HEK293 (cell line): Measurements from ENCODE around the gene LRRC51.
"Not testable (repeated sequence)": the region's sequence is repeated elsewhere in the genome, so short reads cannot be mapped to it uniquely, and the experiment has no call there.

Experiments
- CTCF ChIA-PET: fragments of 350-600 bp; formaldehyde crosslinking; extraction: SDS; loops from one replicate; lab custom pipeline; 2021; ENCODE audit warnings: antibody characterized with exemption; lab: Yijun Ruan, JAX
- POLR2A ChIA-PET: fragments of 300-600 bp; formaldehyde crosslinking; extraction: SDS; loops from one replicate; lab custom pipeline; 2020; ENCODE audit warnings: antibody characterized with exemption, inconsistent platforms; lab: Yijun Ruan, JAX
- H3K27ac ChIP-seq: fragments of 200-500 bp; sonication (Bioruptor generic); 2 replicates; pipeline ENCODE4 v1.5.1; 2014; ENCODE audit warnings: low read depth, low read length, control low read depth, inconsistent platforms; ENCODE audit errors: extremely low read depth
- H3K36me3 ChIP-seq, 2 experiments: fragments of 200-500 bp in 1 of 2; sonication (Bioruptor generic) in 1 of 2; 1 replicate in 1 of 2; 2 replicates in 1 of 2; pipeline ENCODE4 v1.5.1; 2014 to 2017; ENCODE audit warnings: inconsistent platforms in 2 of 2, low read length in 2 of 2; ENCODE audit not compliant: control insufficient read depth in 2 of 2, insufficient read depth in 1 of 2
- H3K4me1 ChIP-seq: fragments of 200-500 bp; sonication (Bioruptor generic); 2 replicates; pipeline ENCODE4 v1.5.1; 2014; ENCODE audit warnings: mild to moderate bottlenecking, low read length, inconsistent platforms; ENCODE audit not compliant: control insufficient read depth, insufficient read depth
- H3K4me3 ChIP-seq: 2 replicates; pipeline ENCODE4 v1.5.1; 2011; ENCODE audit warnings: low read depth, mild to moderate bottlenecking, control low read depth, low read length, moderate library complexity
- H3K9me3 ChIP-seq: fragments of 200-500 bp; sonication (Bioruptor generic); 2 replicates; pipeline ENCODE4 v1.5.1; 2014; ENCODE audit warnings: low read depth, low read length, inconsistent platforms; ENCODE audit not compliant: control insufficient read depth, insufficient read depth
- BCL11B ChIP-seq: fragments of 450-650 bp; formaldehyde crosslinking; IDR thresholded peaks from 2 replicates; pipeline ENCODE4 v1.5.1; 2016; ENCODE audit warnings: low read depth, missing biosample characterization, missing genetic modification characterization
- HOXA7 ChIP-seq: sonication (generic); formaldehyde crosslinking; IDR thresholded peaks from 2 replicates; pipeline ENCODE4 v1.8.1; 2022; ENCODE audit warnings: missing genetic modification reagents, borderline replicate concordance
- SALL2 ChIP-seq: fragments of 450-650 bp; formaldehyde crosslinking; IDR thresholded peaks from 2 replicates; pipeline ENCODE4 v1.5.0; 2017; ENCODE audit warnings: missing biosample characterization, mild to moderate bottlenecking, missing genetic modification characterization, borderline replicate concordance
- SP2 ChIP-seq: fragments of 450-650 bp; formaldehyde crosslinking; IDR thresholded peaks from 2 replicates; pipeline ENCODE4 v1.5.1; 2016; ENCODE audit warnings: missing biosample characterization, missing genetic modification characterization
- WT1 ChIP-seq: fragments of 450-650 bp; formaldehyde crosslinking; IDR thresholded peaks from 2 replicates; pipeline ENCODE4 v1.5.1; 2016; ENCODE audit warnings: missing biosample characterization, missing genetic modification characterization
- ZBTB17 ChIP-seq: fragments of 450-650 bp; formaldehyde crosslinking; IDR thresholded peaks from 2 replicates; pipeline ENCODE4 v1.5.1; 2016; ENCODE audit warnings: missing biosample characterization, missing genetic modification characterization
- ZNF138 ChIP-seq: fragments of 450-650 bp; formaldehyde crosslinking; IDR thresholded peaks from 2 replicates; pipeline ENCODE4 v1.5.1; 2016; ENCODE audit warnings: missing biosample characterization, missing genetic modification characterization, borderline replicate concordance
- ZNF140 ChIP-seq: fragments of 450-650 bp; formaldehyde crosslinking; IDR thresholded peaks from 2 replicates; pipeline ENCODE4 v1.5.1; 2016; ENCODE audit warnings: missing biosample characterization, missing genetic modification characterization
- ZNF175 ChIP-seq: fragments of 450-650 bp; formaldehyde crosslinking; IDR thresholded peaks from 2 replicates; pipeline ENCODE4 v1.5.1; 2016; ENCODE audit warnings: missing biosample characterization, missing genetic modification characterization
- ZNF184 ChIP-seq: fragments of 450-650 bp; IDR thresholded peaks from 2 replicates; pipeline ENCODE4 v1.5.1; 2018; ENCODE audit warnings: missing biosample characterization, mild to moderate bottlenecking, missing genetic modification characterization
- ZNF24 ChIP-seq: fragments of 450-650 bp; formaldehyde crosslinking; IDR thresholded peaks from 2 replicates; pipeline ENCODE4 v1.5.1; 2016; ENCODE audit warnings: missing biosample characterization, missing genetic modification characterization
- ZNF266 ChIP-seq: fragments of 450-650 bp; formaldehyde crosslinking; IDR thresholded peaks from 2 replicates; pipeline ENCODE4 v1.5.1; 2016; ENCODE audit warnings: missing biosample characterization, missing genetic modification characterization, low read depth
- ZNF350 ChIP-seq: fragments of 450-650 bp; formaldehyde crosslinking; IDR thresholded peaks from 2 replicates; pipeline ENCODE4 v1.5.0; 2017; ENCODE audit warnings: missing biosample characterization, mild to moderate bottlenecking, missing genetic modification characterization
- ZNF416 ChIP-seq: fragments of 450-650 bp; formaldehyde crosslinking; IDR thresholded peaks from 2 replicates; pipeline ENCODE4 v1.5.1; 2016; ENCODE audit warnings: missing biosample characterization, missing genetic modification characterization
- ZNF423 ChIP-seq: fragments of 450-650 bp; formaldehyde crosslinking; IDR thresholded peaks from 2 replicates; pipeline ENCODE4 v1.5.1; 2016; ENCODE audit warnings: missing biosample characterization, missing genetic modification characterization
- ZNF433 ChIP-seq: fragments of 450-650 bp; formaldehyde crosslinking; IDR thresholded peaks from 2 replicates; pipeline ENCODE4 v1.5.1; 2016; ENCODE audit warnings: missing biosample characterization, missing genetic modification characterization, low read depth
- ZNF555 ChIP-seq: fragments of 450-650 bp; formaldehyde crosslinking; conservative IDR thresholded peaks from 2 replicates; pipeline ENCODE4 v1.5.1; 2017; ENCODE audit warnings: missing biosample characterization, mild to moderate bottlenecking, missing genetic modification characterization, inconsistent platforms
- ZNF560 ChIP-seq: fragments of 450-650 bp; formaldehyde crosslinking; IDR thresholded peaks from 2 replicates; pipeline ENCODE4 v1.5.1; 2017; ENCODE audit warnings: missing biosample characterization, missing genetic modification characterization, borderline replicate concordance
- ZNF621 ChIP-seq: fragments of 450-650 bp; formaldehyde crosslinking; IDR thresholded peaks from 2 replicates; pipeline ENCODE4 v1.5.1; 2017; ENCODE audit warnings: missing biosample characterization, missing genetic modification characterization
- ZNF777 ChIP-seq: fragments of 450-650 bp; formaldehyde crosslinking; IDR thresholded peaks from 2 replicates; pipeline ENCODE4 v1.5.1; 2017; ENCODE audit warnings: missing biosample characterization, missing genetic modification characterization, borderline replicate concordance
- TF ChIP-seq, protein P1 (sequence below): fragments of 450-650 bp; formaldehyde crosslinking; IDR thresholded peaks from 2 replicates; pipeline ENCODE4 v1.5.1; 2016; ENCODE audit warnings: missing biosample characterization, missing genetic modification characterization

The LRRC51 gene

DNA sequence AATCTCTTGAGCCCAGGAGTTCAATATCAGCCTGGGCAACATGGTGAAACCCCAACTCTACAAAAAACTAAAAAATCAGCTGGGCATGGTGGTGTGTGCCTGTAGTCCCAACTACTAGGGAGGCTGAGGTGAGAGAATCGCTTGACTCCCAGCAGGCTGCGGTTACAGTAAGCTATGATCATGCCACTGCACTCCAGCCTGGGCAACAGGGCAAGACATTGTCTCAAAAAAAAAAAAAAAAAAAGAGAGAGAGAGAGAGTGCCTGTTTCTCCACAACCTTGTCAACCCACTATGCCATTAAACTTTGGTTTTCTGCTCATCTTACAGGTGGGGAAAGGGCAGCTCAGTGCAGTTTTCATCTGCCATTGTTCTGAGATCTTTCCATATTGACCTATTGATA lies 60.0 kb downstream of the LRRC51 start:
- Histone ChIP-seq H3K4me3 (no peak overlapping the region), H3K27ac (no peak overlapping the region), H3K4me1 (no peaks in the 10 kb centered on the region), H3K9me3 (no peaks in the 10 kb centered on the region), H3K36me3 (no peaks in the 10 kb centered on the region)
- no peak for TF ChIP-seq ZNF140 (tag by site-specific recombination)
- no peak for TF ChIP-seq ZNF350 (tag by site-specific recombination)
- TF ChIP-seq ZNF423 = no peak
- TF ChIP-seq ZBTB17 (tag by site-specific recombination) = no peak
- no peak for TF ChIP-seq HOXA7 (CRISPR knock-in tag)
- no peak for TF ChIP-seq SALL2 (tag by site-specific recombination)
- TF ChIP-seq ZNF24 = no peak
- no peak for TF ChIP-seq BCL11B
- TF ChIP-seq ZNF433 (tag by site-specific recombination) = no peak
- TF ChIP-seq, protein P1, sequence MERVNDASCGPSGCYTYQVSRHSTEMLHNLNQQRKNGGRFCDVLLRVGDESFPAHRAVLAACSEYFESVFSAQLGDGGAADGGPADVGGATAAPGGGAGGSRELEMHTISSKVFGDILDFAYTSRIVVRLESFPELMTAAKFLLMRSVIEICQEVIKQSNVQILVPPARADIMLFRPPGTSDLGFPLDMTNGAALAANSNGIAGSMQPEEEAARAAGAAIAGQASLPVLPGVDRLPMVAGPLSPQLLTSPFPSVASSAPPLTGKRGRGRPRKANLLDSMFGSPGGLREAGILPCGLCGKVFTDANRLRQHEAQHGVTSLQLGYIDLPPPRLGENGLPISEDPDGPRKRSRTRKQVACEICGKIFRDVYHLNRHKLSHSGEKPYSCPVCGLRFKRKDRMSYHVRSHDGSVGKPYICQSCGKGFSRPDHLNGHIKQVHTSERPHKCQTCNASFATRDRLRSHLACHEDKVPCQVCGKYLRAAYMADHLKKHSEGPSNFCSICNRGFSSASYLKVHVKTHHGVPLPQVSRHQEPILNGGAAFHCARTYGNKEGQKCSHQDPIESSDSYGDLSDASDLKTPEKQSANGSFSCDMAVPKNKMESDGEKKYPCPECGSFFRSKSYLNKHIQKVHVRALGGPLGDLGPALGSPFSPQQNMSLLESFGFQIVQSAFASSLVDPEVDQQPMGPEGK = no peak
- no peak for TF ChIP-seq ZNF777
- POLR2A ChIA-PET = no interaction called here
- CTCF ChIA-PET = interaction anchor here (0.6 to 2.7 kb wide), 3 partner anchors 56 to 138 kb away, joined by 3 to 11 read pairs (median 3); no protein-coding TSS in a partner anchor

- no peak overlapping the region for H3K27ac ChIP-seq
- TF ChIP-seq SP2 (tag by site-specific recombination) = no peak
- TF ChIP-seq SALL2 (tag by site-specific recombination) = no peak
- TF ChIP-seq ZNF416 = no peak
- no peak for TF ChIP-seq ZNF555 (tag by site-specific recombination)
- TF ChIP-seq WT1 (tag by site-specific recombination) = no peak
- TF ChIP-seq ZNF560 = no peak
- no peak for TF ChIP-seq ZBTB17 (tag by site-specific recombination)
- no peak for TF ChIP-seq ZNF184 (tag by site-specific recombination)
- TF ChIP-seq ZNF266 (tag by site-specific recombination) = no peak
- no peak for TF ChIP-seq ZNF175 (tag by site-specific recombination)
- TF ChIP-seq ZNF621 (tag by site-specific recombination) = no peak
- TF ChIP-seq ZNF138 (tag by site-specific recombination) = no peak
- POLR2A ChIA-PET = no interaction called here
- CTCF ChIA-PET = interaction anchor here (0.6 to 2.7 kb wide), 6 partner anchors 11 to 138 kb away, joined by 3 to 11 read pairs (median 4); no protein-coding TSS in a partner anchor
- H3K4me3 ChIP-seq = no peak overlapping the region
- no peaks in the 10 kb centered on the region for H3K9me3 ChIP-seq
- H3K36me3 ChIP-seq = no peaks in the 10 kb centered on the region
- no peaks in the 10 kb centered on the region for H3K4me1 ChIP-seq
Measured at GRCh38 chr11:72141066-72141465, 60.4 kb downstream of the LRRC51 start.

DNA sequence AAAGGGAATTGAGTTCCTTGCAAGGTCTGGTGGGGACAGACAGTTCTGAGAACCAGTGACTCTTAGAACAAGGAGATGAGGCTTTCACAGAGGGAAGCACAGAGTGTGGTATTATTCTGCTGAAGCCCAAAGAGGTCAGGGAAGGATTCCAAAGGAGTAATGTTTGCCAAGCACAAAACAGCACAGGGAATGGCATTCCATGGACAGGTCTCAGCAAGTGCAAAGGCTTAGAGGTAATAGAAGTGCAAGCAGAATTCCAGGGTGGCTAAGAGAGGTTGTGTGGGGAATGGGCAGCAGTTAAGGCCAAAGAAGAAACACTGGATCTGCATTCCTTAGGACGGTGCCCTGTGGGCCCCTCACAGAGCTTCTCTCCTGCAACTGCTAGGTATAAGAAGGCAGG lies 61.4 kb downstream of the LRRC51 start:
- CTCF ChIA-PET = interaction anchor here (0.6 to 2.7 kb wide), 3 partner anchors 117 to 288 kb away, joined by 3 to 11 read pairs (median 3); no protein-coding TSS in a partner anchor

DNA sequence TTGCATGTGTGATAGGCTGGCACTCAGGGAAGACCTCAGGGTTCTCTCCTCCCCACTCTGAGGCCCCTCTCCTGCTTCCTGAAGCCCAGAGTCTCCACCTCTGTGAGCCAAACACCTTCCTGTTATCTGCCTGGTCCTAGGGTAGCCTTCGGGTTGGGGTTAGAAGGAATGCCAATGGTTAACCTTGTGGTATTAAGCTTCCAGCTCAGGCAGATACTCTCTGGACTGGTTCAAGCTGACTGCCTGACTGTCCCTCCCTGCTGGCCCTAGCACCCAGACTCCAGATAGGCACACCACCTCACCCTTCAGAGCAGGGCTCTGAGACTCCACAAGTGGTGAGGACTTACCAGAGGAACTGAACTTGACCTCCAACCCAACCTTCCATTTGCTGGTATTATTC lies 61.9 kb downstream of the LRRC51 start:
- H3K4me3 ChIP-seq, H3K36me3 ChIP-seq, POLR2A ChIA-PET, H3K9me3 ChIP-seq, H3K27ac ChIP-seq, H3K4me1 ChIP-seq: not testable (repeated sequence)
- CTCF ChIA-PET = interaction anchor here (1.1 to 2.9 kb wide), 7 partner anchors 11 to 288 kb away, joined by 3 to 28 read pairs (median 12); no protein-coding TSS in a partner anchor

More for the DNA sequence above, 61.4 kb downstream of the LRRC51 start:
- H3K36me3 ChIP-seq, POLR2A ChIA-PET, H3K4me3 ChIP-seq, H3K27ac ChIP-seq, H3K9me3 ChIP-seq, H3K4me1 ChIP-seq: not testable (repeated sequence)
